ENCODE results near the gene TTC4.

Gene TTC4

DNA sequence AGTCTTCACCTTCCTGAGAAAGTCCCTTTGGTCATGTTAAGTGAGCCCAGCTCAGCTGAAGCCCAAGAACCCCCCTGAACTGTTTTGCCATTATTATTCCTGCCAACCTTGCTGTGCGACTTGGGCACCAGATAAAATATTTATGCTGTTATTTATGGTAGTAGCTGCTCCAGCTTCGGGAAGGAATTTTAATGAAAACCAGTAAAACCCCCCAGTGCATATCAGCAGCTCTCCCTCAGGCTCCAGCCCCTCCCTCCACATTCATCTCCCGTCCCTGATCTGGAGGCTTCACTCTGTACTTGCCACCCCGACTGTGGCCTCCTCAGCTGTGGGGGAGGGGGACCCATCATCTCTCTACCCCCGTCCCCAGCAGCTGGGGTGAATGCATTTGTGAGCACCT is 72.8 kb downstream of the TTC4 start:
- DNase-seq = no peak

DNA sequence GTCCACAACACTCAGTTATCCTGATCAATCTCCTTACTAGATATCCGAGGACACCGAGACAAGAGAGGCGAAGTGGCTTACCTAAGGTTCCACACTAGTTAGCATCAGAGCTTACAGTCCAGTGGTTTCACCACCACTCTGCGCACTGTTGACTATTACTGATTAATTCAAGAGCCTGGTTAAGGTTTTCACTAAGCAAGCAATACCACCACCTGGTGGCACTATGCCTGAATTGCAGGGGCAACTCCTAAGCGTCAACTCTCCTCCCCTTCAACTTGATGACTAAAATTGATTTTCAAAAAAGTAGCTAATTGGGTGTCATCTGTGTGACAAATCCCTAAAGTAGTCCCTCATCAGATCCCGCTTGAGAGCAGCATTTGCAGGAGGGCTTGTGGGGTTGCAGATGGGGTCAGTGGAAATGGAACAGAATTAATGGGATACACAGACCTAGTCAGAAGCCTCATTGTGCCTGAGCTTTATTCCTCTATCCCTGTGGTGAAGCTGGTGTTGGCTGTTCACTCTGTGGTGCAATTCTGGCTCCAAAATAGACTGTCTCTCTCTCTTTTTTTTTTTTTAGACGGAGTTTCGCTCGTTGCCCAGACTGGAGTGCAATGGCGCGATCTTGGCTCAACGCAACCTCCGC is 76.3 kb downstream of the TTC4 start:
- DNase-seq = peak; percentile 81
